Measurements from ENCODE around the gene NCBP3.

GRCh38 chr17:3804503-3804931, 41.5 kb downstream of the NCBP3 start:
- no peak for TF ChIP-seq CTCF (IDR thresholded peaks at IDR 0.05)
- TF ChIP-seq POLR2A (IDR thresholded peaks at IDR 0.05), result no peak
